GM12892 (cell line): ENCODE measurements around the gene NAB1. TPM values are rescaled to one million over a fixed set of nuclear protein-coding genes. Genes with fewer than 3 reads are reported as not detected.
"Not testable (repeated sequence)": the region's sequence is repeated elsewhere in the genome, so short reads cannot be mapped to it uniquely, and the experiment has no call there.

ENCODE experiments used
- DNase-seq: peaks from one replicate; pipeline ENCODE4 v3.0.0; 2011; ENCODE audit not compliant: insufficient read length
- FAIRE-seq: peaks from 2 replicates; lab custom pipeline; 2011; peaks lifted over from hg19 to GRCh38; lab: Jason Lieb, UNC
- POLR2A ChIP-seq: IDR thresholded peaks from 2 replicates; pipeline ENCODE4 v1.6.1; 2011; ENCODE audit warnings: low read depth, low read length, control low read depth
- POLR2AphosphoS5 ChIP-seq: IDR thresholded peaks from 2 replicates; pipeline ENCODE4 v1.6.1; 2011; ENCODE audit warnings: low read depth, low read length, control low read depth
- TAF1 ChIP-seq: IDR thresholded peaks from 2 replicates; pipeline ENCODE4 v1.6.1; 2011; ENCODE audit warnings: low read depth, mild to moderate bottlenecking, control low read depth, low read length, borderline replicate concordance
- polyA plus RNA-seq: library from polyadenylated mRNA; unstranded; fragments of >200 nt; gene quantifications from one replicate; pipeline ENCODE4 v1.2.1, GENCODE V29; 2012; ENCODE audit warnings: missing spikeins, inconsistent platforms; ENCODE audit not compliant: missing spikeins

Gene NAB1
- 24.8 TPM for polyA plus RNA-seq

DNA sequence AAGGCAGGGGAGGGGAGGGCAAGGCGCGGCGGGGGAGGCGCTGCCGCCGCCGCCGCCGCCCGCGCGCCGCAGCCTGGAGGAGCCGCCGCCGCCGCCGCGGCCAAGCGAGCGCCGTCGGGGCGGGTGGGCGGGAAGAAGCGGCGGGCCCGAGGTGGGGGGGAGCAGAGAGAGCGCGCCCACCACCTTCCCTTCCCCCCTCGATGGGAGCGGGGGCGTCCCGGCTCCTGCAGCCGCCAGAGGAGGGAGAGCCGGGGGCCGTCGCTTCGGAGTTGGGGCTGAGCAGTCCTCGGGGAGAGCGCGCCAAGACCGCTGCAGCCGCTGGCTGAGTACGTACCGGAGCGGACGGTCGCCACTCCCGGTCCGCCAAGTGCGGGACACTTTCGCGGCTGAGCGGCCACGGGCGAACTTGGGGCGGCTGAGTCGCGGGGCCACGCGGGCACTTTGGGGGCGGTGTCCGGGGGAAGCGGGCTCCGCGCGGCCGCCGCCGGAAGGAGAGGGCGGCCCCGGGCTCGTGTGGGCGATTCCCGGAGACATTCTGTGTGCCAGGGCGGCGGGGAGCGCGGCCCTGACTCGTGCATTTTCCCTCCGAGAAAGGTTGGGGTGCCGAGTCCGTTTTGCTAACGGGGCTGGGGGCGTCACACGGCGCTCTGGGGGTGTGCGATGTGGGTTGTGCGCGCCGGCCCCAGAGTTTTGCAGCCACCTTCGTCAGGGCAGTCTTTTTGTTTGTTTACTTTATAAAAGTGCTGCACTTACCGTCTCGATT, at the start of gene NAB1:
TSS of gene NAB1 (plus strand) at position 49 of the 763 bp plus-strand sequence. CDS start 10,094 bp downstream, outside the sequence.
- FAIRE-seq = no peak
- DNase-seq = peak; percentile 47
- TF ChIP-seq TAF1 = peak; percentile 18; the same call in 1 of the 2 replicates
- TF ChIP-seq POLR2A = peak; percentile 62; the same call in 1 of the 2 replicates
- peak; percentile 42; the same call in 1 of the 2 replicates for TF ChIP-seq POLR2AphosphoS5

- TF ChIP-seq TAF1 (no peak), POLR2AphosphoS5 (no peak), POLR2A (no peak)
- FAIRE-seq (no peak), DNase-seq (no peak)
These were observed 49.2 kb upstream of the NAB1 start for GRCh38 chr2:190599546-190600220.

- DNase-seq (no peak), FAIRE-seq (no peak)
- TF ChIP-seq TAF1 (no peak), POLR2A (no peak), POLR2AphosphoS5 (no peak)
These were observed 48.4 kb upstream of the NAB1 start for GRCh38 chr2:190600293-190601103.

DNA sequence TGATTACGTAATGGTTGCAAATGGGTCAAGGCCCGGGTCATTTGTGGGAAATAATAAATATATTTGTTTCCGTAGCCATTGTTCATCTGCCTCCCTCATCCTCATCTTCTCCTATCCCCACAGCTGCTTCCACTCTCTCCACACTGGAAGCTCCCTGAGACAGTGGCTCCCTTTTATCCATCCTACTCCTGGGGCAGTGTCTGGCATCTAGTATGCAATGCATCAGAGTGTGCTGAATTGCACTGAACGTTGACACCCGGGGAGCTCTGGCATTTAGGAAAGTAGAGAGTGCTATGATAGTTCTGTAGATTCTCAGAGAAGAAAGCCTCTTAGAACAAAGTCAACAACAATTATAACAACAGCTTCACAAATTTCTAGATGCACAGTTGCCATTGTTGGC, 45.5 kb upstream of the NAB1 start:
- TF ChIP-seq POLR2AphosphoS5 (no peak), POLR2A (no peak), TAF1 (no peak)
- no peak for FAIRE-seq

DNA sequence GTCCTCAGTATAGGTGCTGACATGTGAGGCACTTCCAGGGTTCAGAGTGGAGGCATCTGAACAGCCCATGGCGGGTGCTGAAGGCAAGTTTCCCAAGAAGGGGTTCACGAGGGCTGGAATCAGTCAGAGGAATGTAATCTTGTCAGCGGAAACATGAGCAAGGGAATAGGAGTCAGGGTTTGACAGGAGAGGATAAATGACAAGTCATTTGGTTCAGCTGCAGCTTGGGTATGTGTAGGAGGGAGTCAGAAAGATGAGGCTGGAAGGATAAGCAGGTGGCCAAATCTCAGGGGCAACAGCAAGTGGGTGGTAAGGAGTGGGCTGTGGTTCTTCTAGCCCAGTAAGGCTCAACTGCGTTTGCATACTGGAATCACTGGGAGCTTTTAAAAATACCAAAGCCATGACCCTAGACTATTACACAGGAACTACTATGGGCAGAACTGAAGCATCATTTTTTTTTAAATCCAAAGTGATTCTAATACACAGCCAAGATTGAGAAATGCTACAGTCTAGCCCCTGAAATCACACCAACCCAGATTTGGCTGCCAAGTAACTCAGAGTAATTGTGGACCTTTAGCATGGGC, 41.8 kb upstream of the NAB1 start:
- DNase-seq (no peak), FAIRE-seq (no peak)
- TF ChIP-seq TAF1 (no peak), POLR2AphosphoS5 (no peak), POLR2A (no peak)

More for the DNA sequence above, 45.5 kb upstream of the NAB1 start:
- DNase-seq = no peak

DNA sequence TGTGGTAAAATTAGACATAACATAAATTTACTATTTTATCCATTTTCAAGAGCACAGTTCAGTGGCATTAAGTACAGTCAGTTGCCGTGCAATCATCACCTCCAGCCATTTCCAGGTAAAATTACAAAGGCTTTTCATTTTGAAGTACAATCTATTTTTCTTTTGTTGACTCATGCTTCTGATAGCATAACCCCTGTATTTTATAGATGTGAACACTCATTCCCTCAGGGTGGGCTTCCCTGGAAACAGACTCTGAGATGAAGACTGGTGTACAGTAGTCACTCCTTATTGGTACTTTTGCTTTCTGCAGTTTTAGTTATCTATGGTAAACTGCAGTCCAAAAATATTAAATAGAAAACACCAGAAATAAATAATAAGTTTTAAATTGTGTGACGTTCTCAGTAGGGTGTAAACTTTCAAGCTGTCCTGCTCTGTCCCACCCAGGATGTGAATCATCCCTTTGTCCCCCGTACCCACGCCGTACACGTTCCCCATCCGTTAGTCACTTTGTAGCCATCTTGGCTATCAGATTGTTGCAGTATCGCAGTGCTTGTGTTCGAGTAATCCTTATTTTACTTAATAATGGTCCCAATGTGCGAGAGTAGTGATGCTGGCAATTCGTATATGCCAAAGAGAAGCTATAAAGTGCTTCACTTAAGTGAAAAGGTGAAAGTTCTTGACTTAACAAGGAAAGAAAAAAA, 41.1 kb upstream of the NAB1 start:
- FAIRE-seq (no peak), DNase-seq (no peak)
- TF ChIP-seq POLR2AphosphoS5 = no peak
- TF ChIP-seq POLR2A = no peak
- no peak for TF ChIP-seq TAF1

GRCh38 chr2:190608863-190609262, 40.0 kb upstream of the NAB1 start:
- not testable (repeated sequence) for FAIRE-seq, DNase-seq

DNA sequence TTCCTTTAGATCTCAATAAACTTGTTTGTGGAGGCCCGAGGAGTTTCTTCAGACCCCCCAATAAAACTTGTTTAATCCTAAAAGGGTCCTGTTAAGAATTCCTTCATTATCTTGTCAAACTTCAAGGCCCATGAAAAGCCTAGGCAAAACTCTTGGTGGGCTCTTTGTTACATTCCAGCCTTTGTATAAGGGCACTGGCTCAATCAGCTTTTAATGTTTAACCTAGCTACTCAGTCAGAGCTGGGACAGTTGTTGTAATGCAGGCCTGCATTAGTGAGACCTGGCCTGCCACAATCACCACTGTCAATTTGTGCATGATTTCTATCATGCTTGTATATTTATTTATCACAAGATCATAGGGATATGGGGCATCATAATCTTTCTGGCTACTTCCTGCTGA, 39.5 kb upstream of the NAB1 start:
- FAIRE-seq, DNase-seq: not testable (repeated sequence)

DNA sequence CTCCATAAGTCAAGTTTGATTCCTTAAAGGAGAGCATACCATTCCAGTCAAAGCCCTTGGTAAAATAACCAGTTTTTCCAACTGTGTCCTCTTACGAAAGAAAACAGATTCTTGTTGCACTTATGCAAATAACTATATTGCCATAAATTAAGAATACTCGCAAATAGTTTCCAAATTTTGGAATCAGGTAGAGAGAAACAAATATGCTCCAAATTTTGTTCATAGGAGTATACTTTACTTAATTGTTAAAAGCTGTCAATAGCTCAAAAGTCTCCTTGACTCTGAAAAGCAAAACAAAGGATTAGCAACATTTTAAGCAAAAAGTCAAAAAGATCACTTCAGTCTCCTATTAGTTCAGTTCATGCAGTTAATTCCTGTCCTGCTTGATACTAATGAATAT, 38.4 kb upstream of the NAB1 start:
- not testable (repeated sequence) for FAIRE-seq, DNase-seq

- TF ChIP-seq TAF1 (no peak), POLR2A (no peak), POLR2AphosphoS5 (no peak)
- DNase-seq (no peak), FAIRE-seq (no peak)
These were observed 33.2 kb upstream of the NAB1 start for GRCh38 chr2:190615555-190616200.
